ENCODE data around the gene KIR3DL2. TPM values are rescaled to one million over a fixed set of nuclear protein-coding genes. Genes with fewer than 3 reads are reported as not detected.
A peak's percentile ranks its signal among the peaks of the same experiment; 100 is the strongest.
"Not testable (repeated sequence)": the region's sequence is repeated elsewhere in the genome, so short reads cannot be mapped to it uniquely, and the experiment has no call there.

The KIR3DL2 gene
- polyA plus RNA-seq, 3 donors, result 0.04 to 0.15 TPM; not detected in 1

GRCh38 chr19:54906819-54907218, 56.6 kb downstream of the KIR3DL2 start:
- H3K36me3 Mint-ChIP-seq, result no peaks in the 10 kb centered on the region
- peaks cover 8 to 11% of the 10 kb centered on the region in 2 donors for H3K4me1 ChIP-seq (ENCODE audit: control insufficient read depth in 1 of 2, insufficient read depth in 2 of 2, low read length in 2 of 2)
- peaks cover 18% of the 10 kb centered on the region for H3K4me1 Mint-ChIP-seq
- 100% methylated on average over 1 of the region's 7 CpGs for WGBS (ENCODE audit: insufficient coverage)
- no peak overlapping the region for H3K4me2 ChIP-seq (replicated peaks; ENCODE audit: extremely low read depth, low read length, poor library complexity, severe bottlenecking)
- no peaks in the 10 kb centered on the region for H3K79me2 ChIP-seq (ENCODE audit: insufficient read depth, low read length)
- no peak for DNase-seq
- H3K27ac ChIP-seq (ENCODE audit: low read depth in 1 of 2, low read length in 2 of 2), result no peak overlapping the region
- no peaks in the 10 kb centered on the region for H4K20me1 ChIP-seq (ENCODE audit: insufficient read depth, low read length)
- H3K27ac Mint-ChIP-seq, result peak overlapping the region in 2 of 7 donors; percentile 28 to 37
- H3K36me3 ChIP-seq (replicated peaks in 1 of 2; ENCODE audit: control insufficient read depth in 1 of 2, insufficient read depth in 2 of 2, low read length in 2 of 2), result no peaks in the 10 kb centered on the region
- H3K9me3 Mint-ChIP-seq, result peaks cover 0 to 3% (median 0%) of the 10 kb centered on the region in 7 donors
- intact Hi-C loops (cut with micrococcal nuclease), result no loop called here
- no peak overlapping the region for H2AFZ ChIP-seq (ENCODE audit: insufficient read depth, low read depth, low read length, poor library complexity, severe bottlenecking)
- no peak overlapping the region for H3K4me3 Mint-ChIP-seq
- H3K4me3 ChIP-seq (replicated peaks in 1 of 3; ENCODE audit: low read depth in 2 of 3, low read length in 3 of 3), result no peak overlapping the region
- H3K27me3 ChIP-seq (ENCODE audit: control insufficient read depth in 2 of 2, insufficient read depth in 2 of 2, low read length in 2 of 2), result peaks cover 0 to 15% of the 10 kb centered on the region in 2 donors
- H3K27me3 Mint-ChIP-seq (ENCODE audit: low read depth in 3 of 3), result peaks cover 10 to 21% (median 12%) of the 10 kb centered on the region in 3 donors
- H3K9me3 ChIP-seq (replicated peaks in 1 of 2; ENCODE audit: control insufficient read depth in 1 of 2, insufficient read depth in 1 of 2, low read length in 2 of 2), result no peaks in the 10 kb centered on the region
- H3K9ac ChIP-seq (ENCODE audit: insufficient read depth, low read length, poor library complexity, severe bottlenecking), result no peak overlapping the region
- TF ChIP-seq, protein P1, sequence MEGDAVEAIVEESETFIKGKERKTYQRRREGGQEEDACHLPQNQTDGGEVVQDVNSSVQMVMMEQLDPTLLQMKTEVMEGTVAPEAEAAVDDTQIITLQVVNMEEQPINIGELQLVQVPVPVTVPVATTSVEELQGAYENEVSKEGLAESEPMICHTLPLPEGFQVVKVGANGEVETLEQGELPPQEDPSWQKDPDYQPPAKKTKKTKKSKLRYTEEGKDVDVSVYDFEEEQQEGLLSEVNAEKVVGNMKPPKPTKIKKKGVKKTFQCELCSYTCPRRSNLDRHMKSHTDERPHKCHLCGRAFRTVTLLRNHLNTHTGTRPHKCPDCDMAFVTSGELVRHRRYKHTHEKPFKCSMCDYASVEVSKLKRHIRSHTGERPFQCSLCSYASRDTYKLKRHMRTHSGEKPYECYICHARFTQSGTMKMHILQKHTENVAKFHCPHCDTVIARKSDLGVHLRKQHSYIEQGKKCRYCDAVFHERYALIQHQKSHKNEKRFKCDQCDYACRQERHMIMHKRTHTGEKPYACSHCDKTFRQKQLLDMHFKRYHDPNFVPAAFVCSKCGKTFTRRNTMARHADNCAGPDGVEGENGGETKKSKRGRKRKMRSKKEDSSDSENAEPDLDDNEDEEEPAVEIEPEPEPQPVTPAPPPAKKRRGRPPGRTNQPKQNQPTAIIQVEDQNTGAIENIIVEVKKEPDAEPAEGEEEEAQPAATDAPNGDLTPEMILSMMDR (IDR thresholded peaks at IDR 0.05), result no peak

- H3K4me3 Mint-ChIP-seq, result not testable (repeated sequence)
Observed at GRCh38 chr19:54907899-54908298, 57.7 kb downstream of the KIR3DL2 start.

More at GRCh38 chr19:54907899-54908298, 57.7 kb downstream of the KIR3DL2 start:
- H3K9me3 ChIP-seq (replicated peaks in 1 of 2; ENCODE audit: control insufficient read depth in 1 of 2, insufficient read depth in 1 of 2, low read length in 2 of 2); DNase-seq; H3K4me2 ChIP-seq (replicated peaks; ENCODE audit: extremely low read depth, low read length, poor library complexity, severe bottlenecking); H3K4me1 ChIP-seq (ENCODE audit: control insufficient read depth in 1 of 2, insufficient read depth in 2 of 2, low read length in 2 of 2); H3K79me2 ChIP-seq (ENCODE audit: insufficient read depth, low read length); H3K4me3 ChIP-seq (replicated peaks in 1 of 3; ENCODE audit: low read depth in 2 of 3, low read length in 3 of 3); H3K27ac ChIP-seq (ENCODE audit: low read depth in 1 of 2, low read length in 2 of 2); intact Hi-C loops (cut with micrococcal nuclease); H3K9me3 Mint-ChIP-seq; H4K20me1 ChIP-seq (ENCODE audit: insufficient read depth, low read length); H2AFZ ChIP-seq (ENCODE audit: insufficient read depth, low read depth, low read length, poor library complexity, severe bottlenecking); H3K9ac ChIP-seq (ENCODE audit: insufficient read depth, low read length, poor library complexity, severe bottlenecking); H3K36me3 ChIP-seq (replicated peaks in 1 of 2; ENCODE audit: control insufficient read depth in 1 of 2, insufficient read depth in 2 of 2, low read length in 2 of 2); H3K27ac Mint-ChIP-seq; H3K36me3 Mint-ChIP-seq: not testable (repeated sequence)
- H3K27me3 ChIP-seq (ENCODE audit: control insufficient read depth in 2 of 2, insufficient read depth in 2 of 2, low read length in 2 of 2), result peaks cover 0 to 15% of the 10 kb centered on the region in 2 donors
- Mint-ChIP-seq H3K27me3 (ENCODE audit: low read depth in 3 of 3) (peaks cover 13 to 24% (median 15%) of the 10 kb centered on the region in 3 donors), H3K4me1 (peaks cover 10% of the 10 kb centered on the region)
- no CpG with 5 or more reads among the region's 5 CpGs for WGBS (ENCODE audit: insufficient coverage)

Small RNAs within 50 kb of the gene (small RNA-seq; reads per million reads assigned to genes)
- 2.6 reads per million, percentile 13 among the genes with 10 or more reads in this experiment for gene RNU6-222P (ENCODE audit: insufficient read length, low read depth)

Other genes starting within 250 kb of the KIR3DL2 start
- 100 to 1,000 TPM in 1 of 3 donors, 10 to 100 TPM in 2; 27.2 to 317 (median 60.6) TPM for gene LILRB1, start 220.0 kb upstream of the KIR3DL2 start, polyA plus RNA-seq
- 100 to 1,000 TPM in 1 of 3 donors, 10 to 100 TPM in 2; 35.8 to 102 (median 58.0) TPM for gene LILRB4, start 187.5 kb upstream of the KIR3DL2 start, polyA plus RNA-seq
- not detected for gene KIR3DL3, start 126.0 kb upstream of the KIR3DL2 start, polyA plus RNA-seq
- under 1 TPM in 1 of 3 donors, not detected in 2; 0.07 TPM for gene KIR2DL3, start 111.9 kb upstream of the KIR3DL2 start, polyA plus RNA-seq
- gene KIR2DL1, start 80.7 kb upstream of the KIR3DL2 start, polyA plus RNA-seq, result not detected
- under 1 TPM; 0.12 to 0.17 (median 0.14) TPM for gene KIR2DL4, start 46.8 kb upstream of the KIR3DL2 start, polyA plus RNA-seq
- under 1 TPM in 1 of 3 donors, not detected in 2; 0.15 TPM for gene KIR3DL1, start 34.0 kb upstream of the KIR3DL2 start, polyA plus RNA-seq
- not detected for gene KIR2DS4, start 17.8 kb upstream of the KIR3DL2 start, polyA plus RNA-seq
- 100 to 1,000 TPM; 147 to 239 (median 173) TPM for gene FCAR, start 23.8 kb downstream of the KIR3DL2 start, polyA plus RNA-seq
- gene NCR1, start 55.7 kb downstream of the KIR3DL2 start, polyA plus RNA-seq, result under 1 TPM in 2 of 3 donors, not detected in 1; 0.20 to 0.43 TPM
- not detected for gene NLRP7, start 97.1 kb downstream of the KIR3DL2 start, polyA plus RNA-seq
- under 1 TPM; 0.24 to 0.91 (median 0.61) TPM for gene NLRP2, start 115.9 kb downstream of the KIR3DL2 start, polyA plus RNA-seq
- 1 to 10 TPM in 1 of 3 donors, under 1 TPM in 2; 0.03 to 1.1 (median 0.14) TPM for gene GP6, start 187.8 kb downstream of the KIR3DL2 start, polyA plus RNA-seq
- gene RDH13, start 212.7 kb downstream of the KIR3DL2 start, polyA plus RNA-seq, result 1 to 10 TPM; 1.6 to 4.0 (median 2.3) TPM
- gene EPS8L1, start 225.4 kb downstream of the KIR3DL2 start, polyA plus RNA-seq, result 1 to 10 TPM; 1.5 to 5.0 (median 1.8) TPM

Data from CD14-positive monocyte (primary cell).